Neural progenitor cell (in vitro differentiated cells): ENCODE results near the gene CEP120. TPM values are rescaled to one million over a fixed set of nuclear protein-coding genes. Genes with fewer than 3 reads are reported as not detected.

Experiments
- DNase-seq: peaks from one replicate; pipeline ENCODE4 v3.0.0-alpha.2; 2016; ENCODE audit warnings: low spot score
- H2AFZ ChIP-seq: fragments of 200-600 bp; sonication (generic); replicated peaks from 2 replicates; pipeline ENCODE4 v1.6.1; 2016; ENCODE audit warnings: antibody characterized with exemption
- H3F3A ChIP-seq: fragments of 200-600 bp; sonication (generic); 2 replicates; pipeline ENCODE4 v1.6.1; 2016; ENCODE audit warnings: antibody characterized with exemption, low read depth
- H3K27ac ChIP-seq: fragments of 200-600 bp; sonication (generic); 2 replicates; pipeline ENCODE4 v1.5.1; 2016; ENCODE audit warnings: mild to moderate bottlenecking
- H3K27me3 ChIP-seq: fragments of 200-600 bp; sonication (generic); 2 replicates; pipeline ENCODE4 v1.6.1; 2016; ENCODE audit warnings: mild to moderate bottlenecking, moderate library complexity
- H3K36me3 ChIP-seq: fragments of 200-600 bp; sonication (generic); 2 replicates; pipeline ENCODE4 v1.5.1; 2016
- H3K4me1 ChIP-seq: fragments of 200-600 bp; sonication (generic); 2 replicates; pipeline ENCODE4 v1.6.1; 2016; ENCODE audit warnings: mixed run types
- H3K4me2 ChIP-seq: fragments of 200-600 bp; sonication (generic); 2 replicates; pipeline ENCODE4 v1.6.1; 2016
- H3K4me3 ChIP-seq: fragments of 200-600 bp; sonication (generic); 2 replicates; pipeline ENCODE4 v1.5.1; 2016
- H3K79me2 ChIP-seq: fragments of 200-600 bp; sonication (generic); 2 replicates; pipeline ENCODE4 v1.6.1; 2016; ENCODE audit warnings: low read depth
- H3K9ac ChIP-seq: fragments of 200-600 bp; sonication (generic); 2 replicates; pipeline ENCODE4 v1.6.1; 2016
- H3K9me3 ChIP-seq: fragments of 200-600 bp; sonication (generic); 2 replicates; pipeline ENCODE4 v1.5.1; 2016; ENCODE audit warnings: low read depth
- H4K20me1 ChIP-seq: fragments of 200-600 bp; sonication (generic); 2 replicates; pipeline ENCODE4 v1.6.1; 2016; ENCODE audit warnings: low read depth
- H3K27ac Mint-ChIP-seq: 3 replicates; pipeline ENCODE4 v1.8.0; 2021; ENCODE audit warnings: mixed read lengths
- H3K27me3 Mint-ChIP-seq: 2 replicates; pipeline ENCODE4 v1.8.0; 2022; ENCODE audit warnings: low read depth, mild to moderate bottlenecking, inconsistent platforms, moderate library complexity, mixed read lengths; ENCODE audit not compliant: insufficient read depth
- H3K36me3 Mint-ChIP-seq: 3 replicates; pipeline ENCODE4 v1.8.0; 2021; ENCODE audit warnings: mixed read lengths
- H3K4me1 Mint-ChIP-seq: 3 replicates; pipeline ENCODE4 v1.8.0; 2021; ENCODE audit warnings: mixed read lengths
- H3K4me3 Mint-ChIP-seq: 3 replicates; pipeline ENCODE4 v1.8.0; 2021; ENCODE audit warnings: mild to moderate bottlenecking, moderate library complexity, mixed read lengths
- H3K9me3 Mint-ChIP-seq: 3 replicates; pipeline ENCODE4 v1.8.0; 2020; ENCODE audit warnings: mixed read lengths
- EZH2 ChIP-seq: fragments of 200-600 bp; sonication (generic); IDR thresholded peaks from 2 replicates; pipeline ENCODE4 v1.6.1; 2017; ENCODE audit warnings: antibody characterized with exemption, mild to moderate bottlenecking, moderate library complexity
- EZH2phosphoT487 ChIP-seq: fragments of 200-600 bp; sonication (generic); IDR thresholded peaks from 2 replicates; pipeline ENCODE4 v1.6.1; 2017; ENCODE audit warnings: antibody characterized with exemption
- total RNA-seq: library from RNA; depleted of rRNA; stranded (reverse); fragments of >200 nt; gene quantifications from 2 replicates; pipeline ENCODE4 v1.2.3, GENCODE V29; 2015; ENCODE audit warnings: low replicate concordance
- TF ChIP-seq, protein P1 (sequence below): fragments of 200-600 bp; sonication (generic); IDR thresholded peaks from 2 replicates; pipeline ENCODE4 v1.5.1; 2017; ENCODE audit warnings: antibody characterized with exemption, mild to moderate bottlenecking

Gene CEP120
- total RNA-seq, 1 donor from 2014 or later, result 38.5 TPM

DNA sequence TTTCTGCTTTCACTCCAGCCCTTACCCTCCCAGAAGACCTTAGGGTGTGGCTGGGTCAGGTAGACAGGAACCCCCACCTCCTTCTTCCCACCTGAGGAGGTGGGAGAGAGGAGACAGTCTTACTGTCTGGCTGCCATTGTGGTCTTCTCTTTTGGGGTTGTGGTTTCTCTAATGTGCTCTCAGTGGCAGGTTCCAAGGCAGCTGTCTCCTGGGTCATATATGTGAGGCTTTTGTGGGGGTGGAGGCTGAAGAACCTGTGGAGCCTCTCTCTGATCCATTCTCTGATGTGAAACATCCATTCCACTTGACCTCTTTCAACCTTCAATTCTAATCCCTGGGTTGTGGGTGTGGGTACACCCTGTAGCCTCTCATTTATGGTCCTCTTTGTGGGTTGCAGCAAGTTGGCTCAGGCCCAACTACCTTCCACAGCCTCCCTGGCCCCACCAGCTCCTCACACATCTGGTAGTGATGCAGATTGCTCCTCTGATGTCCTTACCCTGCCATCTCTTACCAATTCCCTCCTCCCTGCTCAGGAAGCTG lies 118.4 kb downstream of the CEP120 start:
- Mint-ChIP-seq H3K27me3 (peaks cover 2% of the 10 kb centered on the region), H3K36me3 (no peaks in the 10 kb centered on the region), H3K4me3 (no peak overlapping the region), H3K4me1 (peaks cover 7% of the 10 kb centered on the region), H3K9me3 (peaks cover 7% of the 10 kb centered on the region), H3K27ac (no peak overlapping the region)
- Histone ChIP-seq H3K4me2 (no peak overlapping the region), H3K27ac (no peak overlapping the region), H3K79me2 (no peaks in the 10 kb centered on the region), H3K9ac (no peak overlapping the region), H4K20me1 (no peaks in the 10 kb centered on the region), H3K27me3 (no peaks in the 10 kb centered on the region), H3K9me3 (no peaks in the 10 kb centered on the region), H3F3A (no peaks in the 10 kb centered on the region), H3K36me3 (no peaks in the 10 kb centered on the region), H2AFZ (no peak overlapping the region), H3K4me3 (no peak overlapping the region), H3K4me1 (no peaks in the 10 kb centered on the region)
- DNase-seq, result no peak
- no peak for TF ChIP-seq EZH2
- TF ChIP-seq, protein P1, sequence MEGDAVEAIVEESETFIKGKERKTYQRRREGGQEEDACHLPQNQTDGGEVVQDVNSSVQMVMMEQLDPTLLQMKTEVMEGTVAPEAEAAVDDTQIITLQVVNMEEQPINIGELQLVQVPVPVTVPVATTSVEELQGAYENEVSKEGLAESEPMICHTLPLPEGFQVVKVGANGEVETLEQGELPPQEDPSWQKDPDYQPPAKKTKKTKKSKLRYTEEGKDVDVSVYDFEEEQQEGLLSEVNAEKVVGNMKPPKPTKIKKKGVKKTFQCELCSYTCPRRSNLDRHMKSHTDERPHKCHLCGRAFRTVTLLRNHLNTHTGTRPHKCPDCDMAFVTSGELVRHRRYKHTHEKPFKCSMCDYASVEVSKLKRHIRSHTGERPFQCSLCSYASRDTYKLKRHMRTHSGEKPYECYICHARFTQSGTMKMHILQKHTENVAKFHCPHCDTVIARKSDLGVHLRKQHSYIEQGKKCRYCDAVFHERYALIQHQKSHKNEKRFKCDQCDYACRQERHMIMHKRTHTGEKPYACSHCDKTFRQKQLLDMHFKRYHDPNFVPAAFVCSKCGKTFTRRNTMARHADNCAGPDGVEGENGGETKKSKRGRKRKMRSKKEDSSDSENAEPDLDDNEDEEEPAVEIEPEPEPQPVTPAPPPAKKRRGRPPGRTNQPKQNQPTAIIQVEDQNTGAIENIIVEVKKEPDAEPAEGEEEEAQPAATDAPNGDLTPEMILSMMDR, result no peak
- TF ChIP-seq EZH2phosphoT487, result no peak

DNA sequence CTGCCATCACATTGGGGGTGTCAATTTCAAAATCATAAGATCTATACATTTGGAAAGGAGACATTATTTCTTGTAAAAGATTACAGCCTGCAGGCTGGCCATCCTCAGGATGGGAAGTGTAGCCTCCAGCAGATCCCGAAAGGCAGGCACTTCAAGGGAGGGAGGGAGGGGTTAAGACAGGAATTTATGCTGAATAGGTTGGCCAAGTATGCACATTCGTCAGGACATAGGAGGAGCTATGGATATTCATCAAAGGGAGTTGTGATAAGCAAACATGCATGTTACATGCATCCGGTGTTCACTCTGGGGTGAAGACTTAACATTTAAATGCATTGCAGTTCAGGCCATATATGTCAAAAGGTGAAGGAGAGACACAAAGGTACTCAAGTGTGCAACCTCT lies 119.4 kb downstream of the CEP120 start:
- no peaks in the 10 kb centered on the region for H3K4me1 ChIP-seq
- DNase-seq, result no peak
- Mint-ChIP-seq H3K4me1 (peaks cover 7% of the 10 kb centered on the region), H3K27ac (no peak overlapping the region), H3K9me3 (peaks cover 16% of the 10 kb centered on the region), H3K36me3 (no peaks in the 10 kb centered on the region), H3K4me3 (no peak overlapping the region), H3K27me3 (peaks cover 2% of the 10 kb centered on the region)
- no peaks in the 10 kb centered on the region for H3K79me2 ChIP-seq
- H3K36me3 ChIP-seq, result no peaks in the 10 kb centered on the region
- H2AFZ ChIP-seq, result no peak overlapping the region
- H3K9me3 ChIP-seq, result no peaks in the 10 kb centered on the region
- H3K27ac ChIP-seq, result no peak overlapping the region
- no peak overlapping the region for H3K4me2 ChIP-seq
- no peak overlapping the region for H3K9ac ChIP-seq
- no peak overlapping the region for H3K4me3 ChIP-seq
- TF ChIP-seq EZH2 (no peak), EZH2phosphoT487 (no peak)
- TF ChIP-seq, protein P1, result no peak
- no peaks in the 10 kb centered on the region for H3F3A ChIP-seq
- no peaks in the 10 kb centered on the region for H4K20me1 ChIP-seq
- H3K27me3 ChIP-seq, result no peaks in the 10 kb centered on the region

DNA sequence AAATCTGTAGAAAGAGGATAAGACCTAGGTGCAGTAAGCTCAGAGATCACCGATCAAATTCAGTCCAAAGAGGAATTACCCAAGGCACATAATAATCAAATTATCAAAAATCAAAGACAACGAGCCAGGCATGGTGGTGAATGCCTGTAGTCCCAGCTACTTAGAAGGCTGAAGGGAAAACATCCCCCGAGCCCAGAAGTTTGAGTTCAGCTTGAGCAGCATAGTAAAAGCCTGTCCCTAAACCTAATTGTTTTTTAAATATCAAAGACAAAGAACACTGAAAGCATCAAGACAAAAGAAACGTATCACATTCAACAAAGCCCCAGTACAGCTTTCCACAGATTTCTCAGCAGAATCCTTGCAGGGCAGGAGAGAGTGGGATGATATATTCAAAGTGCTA lies 122.9 kb downstream of the CEP120 start:
- Mint-ChIP-seq H3K9me3 (peaks cover 15% of the 10 kb centered on the region), H3K27ac (no peak overlapping the region), H3K4me3 (no peak overlapping the region), H3K27me3 (no peaks in the 10 kb centered on the region), H3K4me1 (peaks cover 2% of the 10 kb centered on the region), H3K36me3 (no peaks in the 10 kb centered on the region)
- no peak for DNase-seq
- H3K79me2 ChIP-seq, result no peaks in the 10 kb centered on the region
- H3K9me3 ChIP-seq, result no peaks in the 10 kb centered on the region
- TF ChIP-seq EZH2 (no peak), EZH2phosphoT487 (no peak)
- TF ChIP-seq, protein P1, result no peak
- H3K4me2 ChIP-seq, result no peak overlapping the region
- no peak overlapping the region for H3K9ac ChIP-seq
- H3K27ac ChIP-seq, result no peak overlapping the region
- H3F3A ChIP-seq, result no peaks in the 10 kb centered on the region
- peaks cover 7% of the 10 kb centered on the region for H3K4me1 ChIP-seq
- H4K20me1 ChIP-seq, result no peaks in the 10 kb centered on the region
- H3K36me3 ChIP-seq, result no peaks in the 10 kb centered on the region
- peak overlapping the region; percentile 43 for H2AFZ ChIP-seq
- H3K4me3 ChIP-seq, result no peak overlapping the region
- no peaks in the 10 kb centered on the region for H3K27me3 ChIP-seq
